K562 (cell line): ENCODE measurements around the gene GUF1. TPM values are rescaled to one million over a fixed set of nuclear protein-coding genes. Genes with fewer than 3 reads are reported as not detected.

Experiments used
- ATAC-seq: fragments of 200-7000 bp; cut with Tn5 transposase; 3 replicates; pipeline ENCODE4 v1.9.1; 2020; ENCODE audit warnings: moderate library complexity
- BruUV-seq: library from RNA; stranded (reverse); fragments of 400-500 nt; replicated peaks from 2 replicates; lab custom pipeline; 2021; lab: Mats Ljungman, UMichigan
- CTCF ChIA-PET: fragments of 300-600 bp; formaldehyde crosslinking; extraction: SDS; loops from one replicate; lab custom pipeline; 2021; ENCODE audit warnings: low intra/inter-chr PET ratio; lab: Yijun Ruan, JAX
- POLR2A ChIA-PET: fragments of 300-600, 350-650 bp; sonication (Branson Sonifier 250); formaldehyde crosslinking; extraction: SDS; loops from one replicate; lab custom pipeline; 2021; ENCODE audit warnings: antibody characterized with exemption, inconsistent platforms; lab: Yijun Ruan, JAX
- DNase-seq, 4 experiments: peaks; one replicate each; pipeline versions ENCODE4 v3.0.0 to v3.0.0-alpha.2; 2011 to 2018; ENCODE audit warnings: low spot score in 3 of 4, mixed read lengths in 3 of 4; ENCODE audit errors: extremely low read depth in 1 of 4
- FAIRE-seq: peaks from 2 replicates; lab custom pipeline; 2011; peaks lifted over from hg19 to GRCh38; lab: Jason Lieb, UNC
- H2AFZ ChIP-seq: 2 replicates; pipeline ENCODE4 v1.6.0; 2011; ENCODE audit warnings: low read depth, low read length, control low read depth, inconsistent platforms
- H3K27ac ChIP-seq: fragments of 200-600 bp; 3 replicates; pipeline ENCODE4 v1.8.0; 2011; ENCODE audit warnings: low read depth, mild to moderate bottlenecking, control low read depth, inconsistent platforms, low read length, moderate library complexity, mixed read lengths; ENCODE audit errors: extremely low read depth
- H3K27me3 ChIP-seq, 2 experiments: fragments of 300-600 bp in 1 of 2; 2 replicates in 1 of 2; 3 replicates in 1 of 2; pipeline versions ENCODE4 v1.6.0 to v1.8.0; 2011; ENCODE audit warnings: inconsistent platforms in 2 of 2, low read length in 2 of 2, mild to moderate bottlenecking in 1 of 2, mixed read lengths in 1 of 2, moderate library complexity in 1 of 2; ENCODE audit not compliant: control insufficient read depth in 2 of 2, insufficient read depth in 2 of 2
- H3K36me3 ChIP-seq: fragments of 300-600 bp; 3 replicates; pipeline ENCODE4 v1.8.0; 2011; ENCODE audit warnings: mild to moderate bottlenecking, low read length, inconsistent platforms; ENCODE audit not compliant: control insufficient read depth, insufficient read depth
- H3K4me1 ChIP-seq, 2 experiments: fragments of 200-600 bp in 1 of 2; replicated peaks in 1 of 2; 2 replicates in 1 of 2; 3 replicates in 1 of 2; pipeline versions ENCODE4 v1.5.1 to v1.8.0; 2011; ENCODE audit warnings: inconsistent platforms in 2 of 2, low read length in 2 of 2, mild to moderate bottlenecking in 1 of 2, mixed read lengths in 1 of 2, moderate library complexity in 1 of 2; ENCODE audit not compliant: control insufficient read depth in 2 of 2, insufficient read depth in 2 of 2
- H3K4me2 ChIP-seq: 2 replicates; pipeline ENCODE4 v1.6.1; 2011; ENCODE audit warnings: low read length, control low read depth, inconsistent platforms, mixed read lengths; ENCODE audit not compliant: insufficient read depth
- H3K4me3 ChIP-seq: fragments of 200-600 bp; sonication (generic), shearing (Covaris generic); 2 replicates; pipeline ENCODE4 v1.5.1; 2016; ENCODE audit warnings: control low read depth, inconsistent platforms
- H3K79me2 ChIP-seq: fragments of 200-600 bp; 3 replicates; pipeline ENCODE4 v1.8.0; 2011; ENCODE audit warnings: low read length, inconsistent platforms; ENCODE audit not compliant: control insufficient read depth, insufficient read depth
- H3K9ac ChIP-seq, 2 experiments: 2 replicates each; pipeline versions ENCODE4 v1.6.0 to v1.6.1; 2011; ENCODE audit warnings: low read depth in 2 of 2, low read length in 2 of 2, control low read depth in 1 of 2, inconsistent platforms in 1 of 2, mild to moderate bottlenecking in 1 of 2, mixed read lengths in 1 of 2; ENCODE audit not compliant: insufficient read depth in 1 of 2
- H3K9me1 ChIP-seq: one replicate; pipeline ENCODE4 v1.6.0; 2011; ENCODE audit warnings: inconsistent platforms, mild to moderate bottlenecking, low read length, moderate library complexity; ENCODE audit not compliant: control insufficient read depth, insufficient read depth
- H3K9me3 ChIP-seq: replicated peaks from 2 replicates; pipeline ENCODE4 v1.5.1; 2011; ENCODE audit warnings: low read depth, low read length, inconsistent platforms; ENCODE audit not compliant: control insufficient read depth, insufficient read depth
- H4K20me1 ChIP-seq: replicated peaks from 2 replicates; pipeline ENCODE4 v1.6.1; 2011; ENCODE audit warnings: low read length, inconsistent platforms, mixed read lengths; ENCODE audit not compliant: control insufficient read depth, insufficient read depth
- MEIS2 ChIP-seq: fragments of 450-650 bp; IDR thresholded peaks from 2 replicates; pipeline ENCODE4 v1.6.1; 2014; ENCODE audit warnings: mild to moderate bottlenecking; ENCODE audit not compliant: partially characterized antibody
- NR2F6 ChIP-seq: fragments of 450-650 bp; formaldehyde crosslinking; IDR thresholded peaks from 2 replicates; pipeline ENCODE4 v1.4.0; 2020; ENCODE audit warnings: mild to moderate bottlenecking
- PTRF ChIP-seq: fragments of 450-650 bp; IDR thresholded peaks from 2 replicates; pipeline ENCODE4 v1.6.1; 2016; ENCODE audit warnings: mild to moderate bottlenecking, missing genetic modification characterization, missing compliant biosample characterization
- RBM17 ChIP-seq: fragments of 200-400 bp; formaldehyde crosslinking; IDR thresholded peaks from 2 replicates; pipeline ENCODE4 v1.6.1; 2017; ENCODE audit warnings: low read depth, mild to moderate bottlenecking, low read length, borderline replicate concordance
- RCOR1 ChIP-seq, 2 experiments: IDR thresholded peaks; 2 replicates each; pipeline ENCODE4 v1.6.1; 2012; ENCODE audit warnings: low read depth in 2 of 2, low read length in 2 of 2, borderline replicate concordance in 1 of 2, improper control_type of control experiment in 1 of 2
- RFX7 ChIP-seq: fragments of 250-450 bp; sonication (Bioruptor Pico); IDR thresholded peaks from 2 replicates; pipeline ENCODE4 v1.5.1; 2021; ENCODE audit warnings: mild to moderate bottlenecking
- WGBS: fragments of 100-300 bp; shearing (Covaris generic); methylation state at CpG from one replicate; pipeline ENCODE4 v1.1.6; 2016; ENCODE audit warnings: low coverage, mixed read lengths; ENCODE audit not compliant: insufficient coverage; ENCODE audit errors: missing lambda C conversion rate; 5-methylcytosine and 5-hydroxymethylcytosine counted together
- in situ Hi-C: fragments of 300-500 bp; cut with MboI; formaldehyde crosslinking; loops from 4 replicates; pipeline ENCODE4 v1.15.0; 2018; ENCODE audit warnings: inconsistent platforms, mixed read lengths
- intact Hi-C: fragments of 100-400 bp; cut with micrococcal nuclease; formaldehyde crosslinking; loops from 2 replicates; pipeline ENCODE4 v1.14.2; 2022
- polyA plus RNA-seq, 8 experiments: library from polyadenylated mRNA; depleted of rRNA in 4 of 8; stranded (reverse) in 5 of 8; unstranded in 3 of 8; fragments of >200 nt; fragmentation: Nextera tagmentation in 2 of 8; fragmentation: Illumina TruSeq in 1 of 8; extraction: Ambion mirVana in 2 of 8; extraction: Trizol in 1 of 8; gene quantifications; 2 replicates each; pipeline versions ENCODE4 v1.2.1 to v1.2.3, GENCODE V29; 2011 to 2014; ENCODE audit warnings: inconsistent platforms in 1 of 8, missing spikeins in 1 of 8
- total RNA-seq, 7 experiments: library from RNA; depleted of rRNA in 6 of 7; stranded (reverse); fragments of >200 nt in 6 of 7; fragmentation: Illumina TruSeq in 2 of 7; extraction: Trizol in 2 of 7; gene quantifications; 2 replicates each; pipeline versions ENCODE4 v1.2.1 to v1.2.3, GENCODE V29; 2011 to 2021; ENCODE audit warnings: low replicate concordance in 1 of 7
- TF ChIP-seq, protein P1 (sequence below), 2 experiments: IDR thresholded peaks in 1 of 2; conservative IDR thresholded peaks in 1 of 2; 2 replicates each; pipeline ENCODE4 v1.6.1; 2016; ENCODE audit warnings: low read depth in 2 of 2, mild to moderate bottlenecking in 1 of 2, missing compliant biosample characterization in 1 of 2, missing genetic modification characterization in 1 of 2, moderate library complexity in 1 of 2
- TF ChIP-seq, protein P2 (sequence below): sonication (generic); formaldehyde crosslinking; IDR thresholded peaks from 2 replicates; pipeline ENCODE4 v1.8.0; 2022; ENCODE audit warnings: missing genetic modification reagents, mild to moderate bottlenecking, moderate library complexity, borderline replicate concordance

The GUF1 gene
- total and polyA plus RNA-seq, 9 of the 15 experiments (the other 6 are each of a cell fraction or from before 2014, with no cell fraction given), result 8.1 to 47.5 (median 25.0) TPM

DNA sequence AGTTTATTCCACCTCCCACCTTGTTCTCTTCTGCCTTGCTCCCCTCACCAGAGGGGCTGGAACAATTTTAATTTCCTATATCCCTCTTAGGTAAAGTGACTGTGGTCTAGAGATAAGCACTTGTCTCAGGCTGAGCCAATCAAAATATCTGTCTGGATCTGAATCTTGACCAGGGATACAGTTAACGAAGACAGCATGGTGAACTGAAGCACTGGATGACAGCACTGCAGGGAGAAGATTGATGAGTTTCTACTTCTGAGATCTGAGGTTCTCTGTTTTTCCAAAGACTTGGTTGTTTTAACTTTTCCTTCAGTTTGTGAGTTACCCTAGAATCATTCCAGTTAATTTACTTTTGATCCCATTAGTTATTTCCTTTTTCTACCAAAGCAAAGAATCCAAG is 34.9 kb downstream of the GUF1 start (continued):
- TF ChIP-seq NR2F6 (no peak), RBM17 (no peak), RCOR1 (IDR thresholded peaks at IDR 0.05; ENCODE audit: borderline replicate concordance in 1 of 2, low read depth in 2 of 2, low read length in 2 of 2) (0 out of 4 replicates have a peak, but pooled peaks of 1 of the 2 experiments have one; percentile 15), MEIS2 (peak; percentile 97)
- TF ChIP-seq, protein P1, sequence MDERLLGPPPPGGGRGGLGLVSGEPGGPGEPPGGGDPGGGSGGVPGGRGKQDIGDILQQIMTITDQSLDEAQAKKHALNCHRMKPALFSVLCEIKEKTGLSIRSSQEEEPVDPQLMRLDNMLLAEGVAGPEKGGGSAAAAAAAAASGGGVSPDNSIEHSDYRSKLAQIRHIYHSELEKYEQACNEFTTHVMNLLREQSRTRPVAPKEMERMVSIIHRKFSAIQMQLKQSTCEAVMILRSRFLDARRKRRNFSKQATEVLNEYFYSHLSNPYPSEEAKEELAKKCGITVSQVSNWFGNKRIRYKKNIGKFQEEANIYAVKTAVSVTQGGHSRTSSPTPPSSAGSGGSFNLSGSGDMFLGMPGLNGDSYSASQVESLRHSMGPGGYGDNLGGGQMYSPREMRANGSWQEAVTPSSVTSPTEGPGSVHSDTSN (CRISPR knock-in tag; IDR thresholded peaks at IDR 0.05; ENCODE audit: low read depth), result peak; percentile 23; the same call in 1 of the 2 replicates
- TF ChIP-seq, protein P1 (tag; conservative IDR thresholded peaks at IDR 0.05; ENCODE audit: low read depth), result peak; percentile 92

DNA sequence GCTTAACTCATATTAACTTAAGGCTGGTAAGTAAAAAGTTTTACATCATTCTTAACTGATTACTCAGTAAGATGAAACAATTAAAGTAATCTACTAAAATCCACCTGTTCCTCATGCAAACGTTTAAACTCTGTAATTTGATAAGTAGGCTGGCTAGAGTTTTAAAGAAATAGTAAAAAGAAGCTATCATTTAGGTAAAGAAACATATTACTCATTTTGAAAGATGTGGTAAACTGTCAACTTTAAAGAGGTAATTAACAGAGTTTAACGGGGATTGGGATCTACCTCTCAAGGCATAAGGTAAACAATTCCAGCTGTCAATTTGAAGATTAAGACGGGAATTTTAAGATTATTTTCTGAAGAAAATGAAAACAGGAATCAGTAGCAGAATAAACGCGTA is 38.4 kb downstream of the GUF1 start:
- no peak overlapping the region for H3K9ac ChIP-seq
- intact Hi-C loops (no loop called here), in situ Hi-C loops (no loop called here)
- H3K36me3 ChIP-seq, result peaks cover 24% of the 10 kb centered on the region
- peaks cover 4 to 7% of the 10 kb centered on the region in 2 experiments; a peak in 3 of 5 replicates for H3K4me1 ChIP-seq
- H3K4me2 ChIP-seq, result no peak overlapping the region
- no peak overlapping the region for H3K4me3 ChIP-seq
- ChIA-PET CTCF (no interaction called here), POLR2A (interaction anchor here (2.3 kb wide), 1 partner anchor 9 kb away, joined by 13 read pairs; the partner anchor contains the start of gene GNPDA2)
- H3K9me3 ChIP-seq, result no peaks in the 10 kb centered on the region
- FAIRE-seq (no peak), ATAC-seq (no peak), DNase-seq (no peak)
- peaks cover 52% of the 10 kb centered on the region for H3K79me2 ChIP-seq
- no peaks in the 10 kb centered on the region for H4K20me1 ChIP-seq
- no peak overlapping the region for H2AFZ ChIP-seq
- no peaks in the 10 kb centered on the region for H3K9me1 ChIP-seq
- BruUV-seq, result no TSS peak
- H3K27ac ChIP-seq, result no peak overlapping the region
- no peaks in the 10 kb centered on the region for H3K27me3 ChIP-seq
- WGBS, result 64% methylated on average over 5 of the region's 5 CpGs
- TF ChIP-seq PTRF (tag) (no peak), RFX7 (CRISPR knock-in tag) (no peak)
- TF ChIP-seq, protein P2, sequence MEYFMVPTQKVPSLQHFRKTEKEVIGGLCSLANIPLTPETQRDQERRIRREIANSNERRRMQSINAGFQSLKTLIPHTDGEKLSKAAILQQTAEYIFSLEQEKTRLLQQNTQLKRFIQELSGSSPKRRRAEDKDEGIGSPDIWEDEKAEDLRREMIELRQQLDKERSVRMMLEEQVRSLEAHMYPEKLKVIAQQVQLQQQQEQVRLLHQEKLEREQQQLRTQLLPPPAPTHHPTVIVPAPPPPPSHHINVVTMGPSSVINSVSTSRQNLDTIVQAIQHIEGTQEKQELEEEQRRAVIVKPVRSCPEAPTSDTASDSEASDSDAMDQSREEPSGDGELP (CRISPR knock-in tag), result no peak
